Karpas-422 (cell line): Measurements from ENCODE around the gene PRR7. TPM values are rescaled to one million over a fixed set of nuclear protein-coding genes. Genes with fewer than 3 reads are reported as not detected.

Source experiments
- DNase-seq: peaks from one replicate; pipeline ENCODE4 v3.0.0-alpha.2; 2015
- H2AFZ ChIP-seq: fragments of 200-600 bp; sonication (generic); 2 replicates; pipeline ENCODE4 v1.6.1; 2014; ENCODE audit warnings: antibody characterized with exemption, low read length, mixed read lengths
- H3K27ac ChIP-seq: fragments of 200-600 bp; sonication (generic); 2 replicates; pipeline ENCODE4 v1.5.1; 2014; ENCODE audit warnings: mild to moderate bottlenecking, low read length, moderate library complexity
- H3K27me3 ChIP-seq: fragments of 200-600 bp; sonication (generic); 2 replicates; pipeline ENCODE4 v1.6.1; 2014; ENCODE audit warnings: low read length, mixed read lengths
- H3K36me3 ChIP-seq: fragments of 200-600 bp; sonication (generic); 2 replicates; pipeline ENCODE4 v1.6.1; 2014; ENCODE audit warnings: low read length, mixed read lengths; ENCODE audit not compliant: insufficient read depth
- H3K4me1 ChIP-seq: fragments of 200-600 bp; sonication (generic); 2 replicates; pipeline ENCODE4 v1.6.1; 2014; ENCODE audit warnings: mild to moderate bottlenecking, low read length, mixed read lengths
- H3K4me2 ChIP-seq: fragments of 200-600 bp; sonication (generic); 2 replicates; pipeline ENCODE4 v1.6.1; 2014; ENCODE audit warnings: low read length, low read depth, mild to moderate bottlenecking; ENCODE audit not compliant: poor library complexity, severe bottlenecking
- H3K4me3 ChIP-seq: fragments of 200-600 bp; sonication (generic); 2 replicates; pipeline ENCODE4 v1.5.1; 2014; ENCODE audit warnings: mild to moderate bottlenecking, antibody characterized with exemption, low read length, mixed read lengths
- H3K79me2 ChIP-seq: fragments of 200-600 bp; sonication (generic); 2 replicates; pipeline ENCODE4 v1.6.1; 2014; ENCODE audit warnings: mild to moderate bottlenecking, low read length, mixed read lengths
- H3K9ac ChIP-seq: fragments of 200-600 bp; sonication (generic); 2 replicates; pipeline ENCODE4 v1.6.0; 2014; ENCODE audit warnings: low read length
- H3K9me2 ChIP-seq: fragments of 200-600 bp; sonication (generic), shearing (Covaris generic); replicated peaks from 2 replicates; pipeline ENCODE4 v1.6.0; 2014; ENCODE audit warnings: mild to moderate bottlenecking, low read length, moderate library complexity; ENCODE audit not compliant: insufficient read depth
- H3K9me3 ChIP-seq: fragments of 300-700, 200-600 bp; sonication (generic); 2 replicates; pipeline ENCODE4 v1.6.1; 2014; ENCODE audit warnings: low read length, mixed read lengths
- H4K20me1 ChIP-seq: fragments of 200-600 bp; sonication (generic); 2 replicates; pipeline ENCODE4 v1.6.1; 2014; ENCODE audit warnings: mild to moderate bottlenecking, antibody characterized with exemption, low read length, low read depth; ENCODE audit not compliant: insufficient read depth
- total RNA-seq: library from RNA; depleted of rRNA; stranded (reverse); fragments of >200 nt; shearing (Covaris generic); gene quantifications from 2 replicates; pipeline ENCODE4 v1.2.3, GENCODE V29; 2014; ENCODE audit warnings: low replicate concordance

The PRR7 gene
- total RNA-seq, 1 experiment from 2014 or later, result 26.8 TPM

- Histone ChIP-seq H3K4me3 (peak overlapping the region; percentile 89), H3K27me3 (no peaks in the 10 kb centered on the region), H3K4me2 (peak overlapping the region; percentile 87), H3K4me1 (peaks cover 81% of the 10 kb centered on the region), H3K9ac (peak overlapping the region; percentile 78), H3K79me2 (peaks cover 33% of the 10 kb centered on the region), H3K9me2 (no peaks in the 10 kb centered on the region), H2AFZ (no peak overlapping the region), H3K36me3 (no peaks in the 10 kb centered on the region), H3K27ac (peak overlapping the region; percentile 86), H3K9me3 (no peaks in the 10 kb centered on the region), H4K20me1 (peaks cover 2% of the 10 kb centered on the region; the same call in 1 of the 2 replicates)
- no peak for DNase-seq
Observed at GRCh38 chr5:177452688-177453638, 6.3 kb downstream of the PRR7 start.

GRCh38 chr5:177453852-177454396 lies 7.3 kb downstream of the PRR7 start:
- peak; percentile 87 for DNase-seq
- no peaks in the 10 kb centered on the region for H3K9me2 ChIP-seq
- peaks cover 8% of the 10 kb centered on the region; the same call in 1 of the 2 replicates for H4K20me1 ChIP-seq
- peaks cover 77% of the 10 kb centered on the region for H3K4me1 ChIP-seq
- peak overlapping the region; percentile 87 for H3K4me2 ChIP-seq
- peak overlapping the region; percentile 78 for H3K9ac ChIP-seq
- peak overlapping the region; percentile 86 for H3K27ac ChIP-seq
- no peak overlapping the region for H2AFZ ChIP-seq
- no peaks in the 10 kb centered on the region for H3K27me3 ChIP-seq
- H3K4me3 ChIP-seq, result peak overlapping the region; percentile 89
- H3K36me3 ChIP-seq, result no peaks in the 10 kb centered on the region
- H3K9me3 ChIP-seq, result no peaks in the 10 kb centered on the region
- H3K79me2 ChIP-seq, result peaks cover 23% of the 10 kb centered on the region

- Histone ChIP-seq H3K4me3 (peak overlapping the region; percentile 89), H3K27ac (peak overlapping the region; percentile 86), H3K9me2 (no peaks in the 10 kb centered on the region), H3K27me3 (no peaks in the 10 kb centered on the region), H3K9ac (peak overlapping the region; percentile 89), H3K79me2 (peaks cover 18% of the 10 kb centered on the region), H3K4me2 (peak overlapping the region; percentile 87), H3K36me3 (no peaks in the 10 kb centered on the region), H4K20me1 (peaks cover 8% of the 10 kb centered on the region; the same call in 1 of the 2 replicates), H3K4me1 (peaks cover 77% of the 10 kb centered on the region), H3K9me3 (no peaks in the 10 kb centered on the region), H2AFZ (peak overlapping the region; percentile 65; the same call in 1 of the 2 replicates)
- DNase-seq, result peak; percentile 97
Observed at GRCh38 chr5:177454397-177455035, 7.9 kb downstream of the PRR7 start.

GRCh38 chr5:177455036-177455660 lies 8.5 kb downstream of the PRR7 start:
- peaks cover 8% of the 10 kb centered on the region; the same call in 1 of the 2 replicates for H4K20me1 ChIP-seq
- DNase-seq, result peak; percentile 94
- peaks cover 70% of the 10 kb centered on the region for H3K4me1 ChIP-seq
- no peaks in the 10 kb centered on the region for H3K36me3 ChIP-seq
- H3K9me3 ChIP-seq, result no peaks in the 10 kb centered on the region
- H3K4me2 ChIP-seq, result peak overlapping the region; percentile 87
- no peaks in the 10 kb centered on the region for H3K27me3 ChIP-seq
- H3K79me2 ChIP-seq, result peaks cover 12% of the 10 kb centered on the region
- peak overlapping the region; percentile 89 for H3K4me3 ChIP-seq
- no peaks in the 10 kb centered on the region for H3K9me2 ChIP-seq
- H3K27ac ChIP-seq, result peak overlapping the region; percentile 86
- peak overlapping the region; percentile 89 for H3K9ac ChIP-seq
- H2AFZ ChIP-seq, result peak overlapping the region; percentile 65; the same call in 1 of the 2 replicates

- Histone ChIP-seq H3K4me3 (peak overlapping the region; percentile 89), H3K36me3 (no peaks in the 10 kb centered on the region), H3K9me2 (no peaks in the 10 kb centered on the region), H4K20me1 (peaks cover 8% of the 10 kb centered on the region; the same call in 1 of the 2 replicates), H3K4me2 (peak overlapping the region; percentile 87), H3K27ac (peak overlapping the region; percentile 86), H2AFZ (peak overlapping the region; percentile 65; the same call in 1 of the 2 replicates), H3K9ac (peak overlapping the region; percentile 89), H3K4me1 (peaks cover 62% of the 10 kb centered on the region), H3K9me3 (no peaks in the 10 kb centered on the region), H3K27me3 (no peaks in the 10 kb centered on the region), H3K79me2 (peaks cover 8% of the 10 kb centered on the region)
- DNase-seq, result peak; percentile 98
Observed at GRCh38 chr5:177455661-177456590, 9.3 kb downstream of the PRR7 start.

- Histone ChIP-seq H3K4me2 (peak overlapping the region; percentile 87), H2AFZ (no peak overlapping the region), H3K9ac (peak overlapping the region; percentile 53), H3K9me2 (no peaks in the 10 kb centered on the region), H3K4me1 (peaks cover 60% of the 10 kb centered on the region), H3K36me3 (no peaks in the 10 kb centered on the region), H4K20me1 (peaks cover 8% of the 10 kb centered on the region; the same call in 1 of the 2 replicates), H3K79me2 (peaks cover 8% of the 10 kb centered on the region), H3K27ac (peak overlapping the region; percentile 53), H3K9me3 (no peaks in the 10 kb centered on the region), H3K4me3 (peak overlapping the region; percentile 51; the same call in 1 of the 2 replicates), H3K27me3 (no peaks in the 10 kb centered on the region)
- DNase-seq, result no peak
Observed at GRCh38 chr5:177456591-177456964, 10.0 kb downstream of the PRR7 start.
